HepG2 (cell line): Measurements from ENCODE around the gene ZNF181. TPM values are rescaled to one million over a fixed set of nuclear protein-coding genes. Genes with fewer than 3 reads are reported as not detected.

Experiments
- ARNTL ChIP-seq: sonication (generic); formaldehyde crosslinking; IDR thresholded peaks from 2 replicates; pipeline ENCODE4 v1.4.0; 2020; ENCODE audit warnings: mild to moderate bottlenecking, missing genetic modification reagents
- ATRX ChIP-seq: sonication (generic); formaldehyde crosslinking; IDR thresholded peaks from 2 replicates; pipeline ENCODE4 v1.4.0; 2020; ENCODE audit warnings: missing genetic modification reagents, borderline replicate concordance
- DMAP1 ChIP-seq: IDR thresholded peaks from 2 replicates; pipeline ENCODE4 v1.6.1; 2016
- HMGXB4 ChIP-seq, 2 experiments: sonication (generic) in 1 of 2; formaldehyde crosslinking in 1 of 2; IDR thresholded peaks; 2 replicates each; pipeline versions ENCODE4 v1.4.0 to v1.6.1; 2018 to 2020; ENCODE audit warnings: missing genetic modification reagents in 2 of 2, borderline replicate concordance in 1 of 2, low read depth in 1 of 2, mild to moderate bottlenecking in 1 of 2, missing biosample characterization in 1 of 2
- HNRNPLL ChIP-seq: fragments of 200-400 bp; formaldehyde crosslinking; IDR thresholded peaks from 2 replicates; pipeline ENCODE4 v1.6.1; 2017; ENCODE audit warnings: mild to moderate bottlenecking, low read depth, low read length; ENCODE audit not compliant: poor library complexity, severe bottlenecking
- SRSF1 ChIP-seq: fragments of 200-400 bp; formaldehyde crosslinking; optimal IDR thresholded peaks from 2 replicates; pipeline ENCODE3; 2017; ENCODE audit warnings: mild to moderate bottlenecking, low read depth, low read length, moderate library complexity
- TEAD3 ChIP-seq: optimal IDR thresholded peaks from 2 replicates; pipeline ENCODE3; 2016; ENCODE audit warnings: borderline replicate concordance
- U2AF2 ChIP-seq: fragments of 200-400 bp; formaldehyde crosslinking; IDR thresholded peaks from 2 replicates; pipeline ENCODE4 v1.6.1; 2017; ENCODE audit warnings: low read depth, mild to moderate bottlenecking, low read length
- ZNF275 ChIP-seq: sonication (generic); formaldehyde crosslinking; IDR thresholded peaks from 2 replicates; pipeline ENCODE4 v1.8.0; 2022; ENCODE audit warnings: missing genetic modification reagents, mild to moderate bottlenecking, inconsistent platforms, borderline replicate concordance
- polyA plus RNA-seq, 8 experiments: library from polyadenylated mRNA; depleted of rRNA in 3 of 8; stranded (reverse) in 7 of 8; unstranded in 1 of 8; fragments of >200 nt; fragmentation: Illumina TruSeq in 4 of 8; extraction: Trizol in 4 of 8; gene quantifications; 2 replicates each; pipeline versions ENCODE4 v1.2.1 to v1.2.3, GENCODE V29; 2011 to 2016; ENCODE audit warnings: low read depth in 4 of 8, missing spikeins in 1 of 8, mixed read lengths in 1 of 8; ENCODE audit not compliant: insufficient read depth in 1 of 8
- total RNA-seq, 5 experiments: library from RNA; depleted of rRNA; stranded (reverse); fragments of >200 nt; fragmentation: Illumina TruSeq; extraction: Trizol; gene quantifications; 2 replicates each; pipeline ENCODE4 v1.2.3, GENCODE V29; 2016; ENCODE audit warnings: low read depth in 1 of 5
- TF ChIP-seq, protein P1 (sequence below): sonication (generic); formaldehyde crosslinking; IDR thresholded peaks from 2 replicates; pipeline ENCODE4 v1.4.0; 2020; ENCODE audit warnings: missing genetic modification reagents

ZNF181 gene
- total and polyA plus RNA-seq, 2 of the 13 experiments (the other 11 are each of a cell fraction or from before 2014, with no cell fraction given) = 10.6 to 15.5 TPM

GRCh38 chr19:34732612-34733211, 1.3 kb upstream of the ZNF181 start (continued):
- TF ChIP-seq HMGXB4 (CRISPR knock-in tag; IDR thresholded peaks at IDR 0.05; ENCODE audit: borderline replicate concordance in 1 of 2, low read depth in 1 of 2) (peak in 1 of 2 experiments; percentile 13; a peak in 1 of 4 replicates), HNRNPLL (peak; percentile 17), ATRX (CRISPR knock-in tag) (no peak), U2AF2 (no peak), ZNF275 (CRISPR knock-in tag) (0 out of 2 replicates have a peak, but pooled peaks have one; percentile 44), TEAD3 (CRISPR knock-in tag) (peak; percentile 9), DMAP1 (CRISPR knock-in tag) (no peak), SRSF1 (peak; percentile 65), ARNTL (CRISPR knock-in tag) (no peak)
- TF ChIP-seq, protein P1, sequence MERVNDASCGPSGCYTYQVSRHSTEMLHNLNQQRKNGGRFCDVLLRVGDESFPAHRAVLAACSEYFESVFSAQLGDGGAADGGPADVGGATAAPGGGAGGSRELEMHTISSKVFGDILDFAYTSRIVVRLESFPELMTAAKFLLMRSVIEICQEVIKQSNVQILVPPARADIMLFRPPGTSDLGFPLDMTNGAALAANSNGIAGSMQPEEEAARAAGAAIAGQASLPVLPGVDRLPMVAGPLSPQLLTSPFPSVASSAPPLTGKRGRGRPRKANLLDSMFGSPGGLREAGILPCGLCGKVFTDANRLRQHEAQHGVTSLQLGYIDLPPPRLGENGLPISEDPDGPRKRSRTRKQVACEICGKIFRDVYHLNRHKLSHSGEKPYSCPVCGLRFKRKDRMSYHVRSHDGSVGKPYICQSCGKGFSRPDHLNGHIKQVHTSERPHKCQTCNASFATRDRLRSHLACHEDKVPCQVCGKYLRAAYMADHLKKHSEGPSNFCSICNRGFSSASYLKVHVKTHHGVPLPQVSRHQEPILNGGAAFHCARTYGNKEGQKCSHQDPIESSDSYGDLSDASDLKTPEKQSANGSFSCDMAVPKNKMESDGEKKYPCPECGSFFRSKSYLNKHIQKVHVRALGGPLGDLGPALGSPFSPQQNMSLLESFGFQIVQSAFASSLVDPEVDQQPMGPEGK (CRISPR knock-in tag) = peak; percentile 57
